T-helper 22 cell (primary cell): ENCODE measurements around the gene COPG2.
"Not testable (repeated sequence)": the region's sequence is repeated elsewhere in the genome, so short reads cannot be mapped to it uniquely, and the experiment has no call there.

Source experiments
- DNase-seq: peaks from one replicate; pipeline ENCODE4 v3.0.0-alpha.2; 2020; ENCODE audit warnings: low read depth

The COPG2 gene

GRCh38 chr7:130650611-130651120, 17.9 kb downstream of the COPG2 start:
- DNase-seq: no peak

- no peak for DNase-seq
Measured at GRCh38 chr7:130649004-130649790, 19.4 kb downstream of the COPG2 start.

GRCh38 chr7:130648580-130648979, 20.0 kb downstream of the COPG2 start:
- DNase-seq: no peak

- no peak for DNase-seq
Measured at GRCh38 chr7:130642383-130642782, 26.2 kb downstream of the COPG2 start.

GRCh38 chr7:130641497-130641896, 27.1 kb downstream of the COPG2 start:
- DNase-seq: no peak

- no peak for DNase-seq
Measured at GRCh38 chr7:130641040-130641439, 27.5 kb downstream of the COPG2 start.

- DNase-seq: no peak
Measured at GRCh38 chr7:130639388-130639787, 29.2 kb downstream of the COPG2 start.

- DNase-seq: no peak
Measured at GRCh38 chr7:130632111-130632510, 36.4 kb downstream of the COPG2 start.

- no peak for DNase-seq
Measured at GRCh38 chr7:130628901-130629300, 39.6 kb downstream of the COPG2 start.

GRCh38 chr7:130627775-130628174, 40.8 kb downstream of the COPG2 start:
- no peak for DNase-seq

GRCh38 chr7:130622866-130623265, 45.7 kb downstream of the COPG2 start:
- DNase-seq: no peak

- DNase-seq: no peak
Measured at GRCh38 chr7:130615583-130615982, 53.0 kb downstream of the COPG2 start.

GRCh38 chr7:130614449-130614848, 54.1 kb downstream of the COPG2 start:
- no peak for DNase-seq

- no peak for DNase-seq
Measured at GRCh38 chr7:130611218-130611617, 57.3 kb downstream of the COPG2 start.

GRCh38 chr7:130607066-130607465, 61.5 kb downstream of the COPG2 start:
- DNase-seq: not testable (repeated sequence)

- no peak for DNase-seq
Measured at GRCh38 chr7:130606161-130606560, 62.4 kb downstream of the COPG2 start.

- no peak for DNase-seq
Measured at GRCh38 chr7:130598056-130598455, 70.5 kb downstream of the COPG2 start.

- no peak for DNase-seq
Measured at GRCh38 chr7:130595986-130596385, 72.6 kb downstream of the COPG2 start.

GRCh38 chr7:130593033-130593432, 75.5 kb downstream of the COPG2 start:
- DNase-seq: no peak

GRCh38 chr7:130591464-130591863, 77.1 kb downstream of the COPG2 start:
- not testable (repeated sequence) for DNase-seq

- not testable (repeated sequence) for DNase-seq
Measured at GRCh38 chr7:130585932-130586331, 82.6 kb downstream of the COPG2 start.

- not testable (repeated sequence) for DNase-seq
Measured at GRCh38 chr7:130575110-130575509, 93.4 kb downstream of the COPG2 start.

GRCh38 chr7:130570144-130570543, 98.4 kb downstream of the COPG2 start:
- not testable (repeated sequence) for DNase-seq

- DNase-seq: no peak
Measured at GRCh38 chr7:130566898-130567280, 101.7 kb downstream of the COPG2 start.
